Measurements from ENCODE around the gene PTPRCAP. TPM values are rescaled to one million over a fixed set of nuclear protein-coding genes. Genes with fewer than 3 reads are reported as not detected.

Gene PTPRCAP
- total and polyA plus RNA-seq, 2 experiments from 2014 or later, result 3.3 to 3.5 TPM

GRCh38 chr11:67458266-67458665 is 20.8 kb upstream of the PTPRCAP start (continued):
- TF ChIP-seq STAT1 (IDR thresholded peaks at IDR 0.05; ENCODE audit: unreplicated experiment), result no peak

GRCh38 chr11:67457453-67457852 is 20.0 kb upstream of the PTPRCAP start:
- H3K9me2 ChIP-seq (ENCODE audit: insufficient read depth), result no peaks in the 10 kb centered on the region
- H4K20me1 ChIP-seq (replicated peaks; ENCODE audit: insufficient read depth), result no peaks in the 10 kb centered on the region
- H3K27ac Mint-ChIP-seq, result no peak overlapping the region
- no peaks in the 10 kb centered on the region for H3K4me1 ChIP-seq (ENCODE audit: insufficient read depth)
- TF ChIP-seq POLR2AphosphoS5 (IDR thresholded peaks at IDR 0.05; ENCODE audit: low read depth) (no peak), EZH2phosphoT487 (IDR thresholded peaks at IDR 0.05; ENCODE audit: unreplicated experiment) (no peak), JUNB (IDR thresholded peaks at IDR 0.05; ENCODE audit: unreplicated experiment) (no peak), ZNF462 (CRISPR knock-in tag; IDR thresholded peaks at IDR 0.05) (no peak), CREB1 (CRISPR knock-in tag; IDR thresholded peaks at IDR 0.05; ENCODE audit: low read depth) (no peak)
- ATAC-seq (no peak), DNase-seq (ENCODE audit: low spot score) (no peak)
- H3F3A ChIP-seq (replicated peaks; ENCODE audit: low read depth), result no peaks in the 10 kb centered on the region
- H3K36me3 Mint-ChIP-seq (ENCODE audit: low read depth), result no peaks in the 10 kb centered on the region
- no peak overlapping the region for H3K4me2 ChIP-seq
- H3K27me3 ChIP-seq (ENCODE audit: insufficient read depth), result no peaks in the 10 kb centered on the region
- H3K9me3 Mint-ChIP-seq, result no peaks in the 10 kb centered on the region
- no peak overlapping the region for H2AFZ ChIP-seq
- H3K4me1 Mint-ChIP-seq, result no peaks in the 10 kb centered on the region
- H3K36me3 ChIP-seq (ENCODE audit: insufficient read depth), result no peaks in the 10 kb centered on the region
- no peak overlapping the region for H3K4me3 Mint-ChIP-seq
- H3K79me2 ChIP-seq (replicated peaks; ENCODE audit: insufficient read depth), result no peaks in the 10 kb centered on the region
- peaks cover 4% of the 10 kb centered on the region for H3K27me3 Mint-ChIP-seq (ENCODE audit: insufficient read depth, low read depth, poor library complexity)
- H3K4me3 ChIP-seq, result no peak overlapping the region
- no peak overlapping the region for H3K27ac ChIP-seq (ENCODE audit: low read depth)
